Naive thymus-derived CD4-positive, alpha-beta T cell (primary cell): ENCODE results near the gene UMODL1. TPM values are rescaled to one million over a fixed set of nuclear protein-coding genes. Genes with fewer than 3 reads are reported as not detected.

Experiments used
- polyA plus RNA-seq, 2 donors: library from polyadenylated mRNA; unstranded; fragments of 300-500 nt; fragmentation: Illumina TruSeq; gene quantifications; one replicate each; pipeline ENCODE4 v1.2.3, GENCODE V29; 2021
- total RNA-seq, 6 experiments: library from RNA in 5 of 6; stranded (reverse) in 5 of 6; gene quantifications; 1 replicate in 5 of 6; 2 replicates in 1 of 6; pipeline ENCODE4 v1.2.3 and lab custom pipeline; 2021 to 2026

The UMODL1 gene
- total and polyA plus RNA-seq, 7 experiments from 2014 or later = 0.11 to 1.7 (median 0.66) TPM; not detected in 1

Other genes starting within 250 kb of the UMODL1 start
- 10 to 100 TPM in 4 of 5 experiments, 1 to 10 TPM in 1; 10.0 to 20.1 (median 15.9) TPM for gene PRDM15, start 192.0 kb upstream of the UMODL1 start, total RNA-seq
- 1 to 10 TPM; 1.3 to 2.0 TPM for gene PRDM15, start 192.0 kb upstream of the UMODL1 start, polyA plus RNA-seq
- 10 to 100 TPM in 4 of 5 experiments, 1 to 10 TPM in 1; 7.1 to 14.8 (median 14.0) TPM for gene C2CD2, start 117.3 kb upstream of the UMODL1 start, total RNA-seq
- gene C2CD2, start 117.3 kb upstream of the UMODL1 start, polyA plus RNA-seq = 1 to 10 TPM; 2.8 to 4.9 TPM
- gene ZBTB21, start 61.0 kb upstream of the UMODL1 start, total RNA-seq = 100 to 1,000 TPM in 2 of 5 experiments, 10 to 100 TPM in 3; 16.8 to 137 (median 25.2) TPM
- 1 to 10 TPM; 4.3 to 9.7 TPM for gene ZBTB21, start 61.0 kb upstream of the UMODL1 start, polyA plus RNA-seq
- gene ABCG1, start 147.8 kb downstream of the UMODL1 start, total RNA-seq = 10 to 100 TPM in 3 of 5 experiments, under 1 TPM in 2; 0.67 to 49.7 (median 17.0) TPM
- 10 to 100 TPM; 11.1 to 25.3 TPM for gene ABCG1, start 147.8 kb downstream of the UMODL1 start, polyA plus RNA-seq
- not detected for gene TFF3, start 244.1 kb downstream of the UMODL1 start, total RNA-seq
- not detected for gene TFF3, start 244.1 kb downstream of the UMODL1 start, polyA plus RNA-seq